IMR-90 (cell line): ENCODE results near the gene KRTAP10-11.

Experiments
- BHLHE40 ChIP-seq: fragments of 150-350 bp; IDR thresholded peaks from 2 replicates; pipeline ENCODE4 v1.6.1; 2016; ENCODE audit warnings: mild to moderate bottlenecking, low read depth, low read length
- CEBPB ChIP-seq: IDR thresholded peaks from 2 replicates; pipeline ENCODE4 v1.6.1; 2012; ENCODE audit warnings: low read depth, low read length, improper control_type of control experiment
- FOS ChIP-seq: fragments of 150-350 bp; IDR thresholded peaks from 2 replicates; pipeline ENCODE4 v1.6.1; 2016; ENCODE audit warnings: low read depth, low read length
- POLR2A ChIP-seq: IDR thresholded peaks from 2 replicates; pipeline ENCODE4 v1.6.1; 2012; ENCODE audit warnings: mild to moderate bottlenecking, low read depth, low read length
- RAD21 ChIP-seq: IDR thresholded peaks from 2 replicates; pipeline ENCODE4 v1.6.1; 2012; ENCODE audit warnings: low read length, improper control_type of control experiment
- RFX5 ChIP-seq: IDR thresholded peaks from 2 replicates; pipeline ENCODE4 v1.8.0; 2012; ENCODE audit warnings: low read depth, mild to moderate bottlenecking, low read length, moderate library complexity
- SMC3 ChIP-seq: fragments of 150-350 bp; IDR thresholded peaks from 2 replicates; pipeline ENCODE4 v1.6.1; 2016; ENCODE audit warnings: low read depth, mild to moderate bottlenecking, antibody characterized with exemption, low read length, moderate library complexity
- TF ChIP-seq, protein P1 (sequence below): conservative IDR thresholded peaks from 2 replicates; pipeline ENCODE4 v1.5.1; 2012; ENCODE audit warnings: mild to moderate bottlenecking, low read depth, low read length, improper control_type of control experiment
- TF ChIP-seq, protein P2 (sequence below): fragments of 150-350 bp; IDR thresholded peaks from 2 replicates; pipeline ENCODE4 v1.6.1; 2017; ENCODE audit warnings: mild to moderate bottlenecking, antibody characterized with exemption, low read length, low read depth

DNA sequence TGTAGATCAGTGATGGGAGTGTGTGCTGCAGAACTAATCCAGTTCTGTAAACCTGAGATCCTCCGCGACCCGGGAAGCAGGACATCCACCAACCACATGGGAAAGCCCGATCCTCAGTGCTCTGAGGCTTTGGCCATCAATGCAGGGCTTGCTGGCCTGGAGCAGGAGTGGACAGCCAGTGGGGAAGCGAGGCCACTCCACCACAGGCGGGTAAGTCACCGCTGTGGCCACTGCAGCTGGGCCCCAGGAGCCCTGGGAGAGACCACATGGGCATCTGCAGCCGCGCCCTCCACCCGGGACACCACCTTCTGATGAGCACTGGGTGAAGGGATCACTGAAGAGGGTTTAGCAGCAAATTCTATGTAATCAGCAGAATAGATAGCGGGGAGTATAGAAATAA is 34.9 kb downstream of the KRTAP10-11 start:
- TF ChIP-seq, protein P1, sequence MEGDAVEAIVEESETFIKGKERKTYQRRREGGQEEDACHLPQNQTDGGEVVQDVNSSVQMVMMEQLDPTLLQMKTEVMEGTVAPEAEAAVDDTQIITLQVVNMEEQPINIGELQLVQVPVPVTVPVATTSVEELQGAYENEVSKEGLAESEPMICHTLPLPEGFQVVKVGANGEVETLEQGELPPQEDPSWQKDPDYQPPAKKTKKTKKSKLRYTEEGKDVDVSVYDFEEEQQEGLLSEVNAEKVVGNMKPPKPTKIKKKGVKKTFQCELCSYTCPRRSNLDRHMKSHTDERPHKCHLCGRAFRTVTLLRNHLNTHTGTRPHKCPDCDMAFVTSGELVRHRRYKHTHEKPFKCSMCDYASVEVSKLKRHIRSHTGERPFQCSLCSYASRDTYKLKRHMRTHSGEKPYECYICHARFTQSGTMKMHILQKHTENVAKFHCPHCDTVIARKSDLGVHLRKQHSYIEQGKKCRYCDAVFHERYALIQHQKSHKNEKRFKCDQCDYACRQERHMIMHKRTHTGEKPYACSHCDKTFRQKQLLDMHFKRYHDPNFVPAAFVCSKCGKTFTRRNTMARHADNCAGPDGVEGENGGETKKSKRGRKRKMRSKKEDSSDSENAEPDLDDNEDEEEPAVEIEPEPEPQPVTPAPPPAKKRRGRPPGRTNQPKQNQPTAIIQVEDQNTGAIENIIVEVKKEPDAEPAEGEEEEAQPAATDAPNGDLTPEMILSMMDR = no peak
- no peak for TF ChIP-seq RAD21
- TF ChIP-seq, protein P2, sequence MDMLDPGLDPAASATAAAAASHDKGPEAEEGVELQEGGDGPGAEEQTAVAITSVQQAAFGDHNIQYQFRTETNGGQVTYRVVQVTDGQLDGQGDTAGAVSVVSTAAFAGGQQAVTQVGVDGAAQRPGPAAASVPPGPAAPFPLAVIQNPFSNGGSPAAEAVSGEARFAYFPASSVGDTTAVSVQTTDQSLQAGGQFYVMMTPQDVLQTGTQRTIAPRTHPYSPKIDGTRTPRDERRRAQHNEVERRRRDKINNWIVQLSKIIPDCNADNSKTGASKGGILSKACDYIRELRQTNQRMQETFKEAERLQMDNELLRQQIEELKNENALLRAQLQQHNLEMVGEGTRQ = no peak
- no peak for TF ChIP-seq RFX5
- TF ChIP-seq POLR2A = no peak
- no peak for TF ChIP-seq CEBPB
- TF ChIP-seq FOS = no peak
- TF ChIP-seq SMC3 = no peak
- no peak for TF ChIP-seq BHLHE40
